Endothelial cell of umbilical vein (primary cell): ENCODE data around the gene TMEM87B. TPM values are rescaled to one million over a fixed set of nuclear protein-coding genes. Genes with fewer than 3 reads are reported as not detected.

ENCODE experiments used
- BruUV-seq: library from RNA; stranded (reverse); fragments of 400-500 nt; replicated peaks from 2 replicates; lab custom pipeline; 2021; lab: Mats Ljungman, UMichigan
- CTCF ChIA-PET: fragments of 300-600, 350-600 bp; sonication (Branson Sonifier 250); formaldehyde crosslinking; loops from one replicate; lab custom pipeline; 2021; ENCODE audit warnings: antibody characterized with exemption, inconsistent platforms; lab: Charles Lee
- POLR2A ChIA-PET: fragments of 300-600, 350-600 bp; sonication (Branson Sonifier 250); formaldehyde crosslinking; loops from one replicate; lab custom pipeline; 2021; ENCODE audit warnings: antibody characterized with exemption, inconsistent platforms; lab: Charles Lee
- DNase-seq: peaks from one replicate; pipeline ENCODE4 v3.0.0-alpha.2; 2011; ENCODE audit warnings: low read depth, low spot score
- FAIRE-seq: peaks from 2 replicates; lab custom pipeline; 2011; peaks lifted over from hg19 to GRCh38; lab: Jason Lieb, UNC
- H2AFZ ChIP-seq: 2 replicates; pipeline ENCODE4 v1.6.0; 2012; ENCODE audit warnings: low read depth, low read length, control low read depth, inconsistent platforms
- H3K27ac ChIP-seq: 2 replicates; pipeline ENCODE4 v1.5.1; 2011; ENCODE audit warnings: low read depth, mild to moderate bottlenecking, control low read depth, low read length, moderate library complexity; ENCODE audit not compliant: insufficient read depth
- H3K27me3 ChIP-seq, 2 experiments: 2 replicates each; pipeline versions ENCODE4 v1.6.0 to v1.6.1; 2011; ENCODE audit warnings: low read length in 2 of 2, mixed read lengths in 1 of 2; ENCODE audit not compliant: control insufficient read depth in 2 of 2, insufficient read depth in 2 of 2
- H3K36me3 ChIP-seq, 2 experiments: 2 replicates in 1 of 2; 3 replicates in 1 of 2; pipeline ENCODE4 v1.5.1; 2011; ENCODE audit warnings: low read length in 2 of 2, mild to moderate bottlenecking in 1 of 2, moderate library complexity in 1 of 2; ENCODE audit not compliant: control insufficient read depth in 2 of 2, insufficient read depth in 2 of 2; ENCODE audit errors: extremely low read depth in 1 of 2
- H3K4me1 ChIP-seq: 3 replicates; pipeline ENCODE4 v1.5.1; 2011; ENCODE audit warnings: mild to moderate bottlenecking, low read length; ENCODE audit not compliant: control insufficient read depth, insufficient read depth; ENCODE audit errors: extremely low read depth
- H3K4me2 ChIP-seq: 2 replicates; pipeline ENCODE4 v1.6.1; 2011; ENCODE audit warnings: low read length, control low read depth, mixed read lengths; ENCODE audit not compliant: insufficient read depth
- H3K4me3 ChIP-seq, 3 experiments: fragments of 200-600 bp in 1 of 3; sonication (generic), shearing (Covaris generic) in 1 of 3; replicated peaks in 1 of 3; 2 replicates each; pipeline ENCODE4 v1.5.1; 2011 to 2016; ENCODE audit warnings: control low read depth in 3 of 3, low read length in 3 of 3, mild to moderate bottlenecking in 2 of 3, inconsistent platforms in 1 of 3, low read depth in 1 of 3, moderate library complexity in 1 of 3; ENCODE audit not compliant: insufficient read depth in 1 of 3
- H3K79me2 ChIP-seq: 2 replicates; pipeline ENCODE4 v1.6.0; 2012; ENCODE audit warnings: low read length, inconsistent platforms; ENCODE audit not compliant: control insufficient read depth, insufficient read depth
- H3K9ac ChIP-seq: replicated peaks from 2 replicates; pipeline ENCODE3; 2011; ENCODE audit warnings: low read length, control low read depth; ENCODE audit not compliant: insufficient read depth; ENCODE audit errors: extremely low read depth
- H3K9me1 ChIP-seq: replicated peaks from 3 replicates; pipeline ENCODE4 v1.6.0; 2011; ENCODE audit warnings: mild to moderate bottlenecking, low read length; ENCODE audit not compliant: control insufficient read depth, insufficient read depth; ENCODE audit errors: extremely low read depth
- H3K9me3 ChIP-seq: replicated peaks from 2 replicates; pipeline ENCODE4 v1.5.1; 2012; ENCODE audit warnings: low read length, inconsistent platforms; ENCODE audit not compliant: control insufficient read depth, insufficient read depth
- H4K20me1 ChIP-seq: replicated peaks from 2 replicates; pipeline ENCODE3; 2011; ENCODE audit warnings: mild to moderate bottlenecking, low read length; ENCODE audit not compliant: control insufficient read depth, insufficient read depth; ENCODE audit errors: extremely low read depth
- CTCF ChIP-seq, 2 donors: IDR thresholded peaks; 1 replicate in 1 of 2; 2 replicates in 1 of 2; pipeline ENCODE4 v1.5.1; 2011; ENCODE audit warnings: low read length in 2 of 2, mild to moderate bottlenecking in 2 of 2, moderate library complexity in 2 of 2, control low read depth in 1 of 2, inconsistent platforms in 1 of 2, low read depth in 1 of 2; ENCODE audit not compliant: insufficient read depth in 1 of 2; ENCODE audit errors: extremely low read depth in 1 of 2
- EZH2 ChIP-seq: IDR thresholded peaks from 2 replicates; pipeline ENCODE4 v1.6.1; 2012; ENCODE audit warnings: borderline replicate concordance, low read depth, mild to moderate bottlenecking, moderate library complexity, low read length, inconsistent platforms; ENCODE audit not compliant: severe bottlenecking
- FOS ChIP-seq: IDR thresholded peaks from 2 replicates; pipeline ENCODE4 v1.6.1; 2011; ENCODE audit warnings: mild to moderate bottlenecking, low read length, moderate library complexity, borderline replicate concordance; ENCODE audit not compliant: insufficient read depth
- GATA2 ChIP-seq: IDR thresholded peaks from 2 replicates; pipeline ENCODE4 v1.7.0; 2011; ENCODE audit warnings: low read depth, mild to moderate bottlenecking, moderate library complexity, mixed read lengths, low read length; ENCODE audit not compliant: insufficient read length, insufficient read depth
- MAX ChIP-seq: IDR thresholded peaks from 2 replicates; pipeline ENCODE4 v1.6.1; 2011; ENCODE audit not compliant: insufficient read depth, insufficient read length
- MYC ChIP-seq: IDR thresholded peaks from one replicate; pipeline ENCODE4 v1.6.1; 2011; ENCODE audit warnings: mild to moderate bottlenecking, low read depth, low read length
- POLR2A ChIP-seq: IDR thresholded peaks from 2 replicates; pipeline ENCODE4 v1.6.1; 2012; ENCODE audit warnings: low read depth, mild to moderate bottlenecking, control low read depth, low read length
- POLR2AphosphoS5 ChIP-seq: IDR thresholded peaks from 2 replicates; pipeline ENCODE4 v1.6.1; 2012; ENCODE audit warnings: low read depth, mild to moderate bottlenecking, control low read depth, low read length, moderate library complexity; ENCODE audit not compliant: insufficient read depth
- dilution Hi-C: fragments of 300-500 bp; cut with MboI; formaldehyde crosslinking; loops from one replicate; pipeline ENCODE4 v1.15.0; 2019; ENCODE audit warnings: low sequenced_read_pairs; ENCODE audit not compliant: extremely low pct_ligation_motif_present
- intact Hi-C: fragments of 100-400 bp; cut with micrococcal nuclease; formaldehyde crosslinking; loops from one replicate; pipeline ENCODE4 v1.10.0; 2022
- polyA plus RNA-seq, 4 experiments: library from polyadenylated mRNA; depleted of rRNA in 3 of 4; stranded (reverse) in 3 of 4; unstranded in 1 of 4; fragments of >200 nt; gene quantifications; 2 replicates each; pipeline versions ENCODE4 v1.2.1 to v1.2.3, GENCODE V29; 2011 to 2012; ENCODE audit warnings: missing spikeins in 1 of 4
- total RNA-seq: library from RNA; stranded (reverse); gene quantifications from 2 replicates; pipeline ENCODE4 v1.2.3, GENCODE V29; 2021

TMEM87B gene
- total and polyA plus RNA-seq, 2 donors (not counting 3 experiments of a cell fraction or from before 2014, with no cell fraction given), result 17.6 to 21.5 TPM

DNA sequence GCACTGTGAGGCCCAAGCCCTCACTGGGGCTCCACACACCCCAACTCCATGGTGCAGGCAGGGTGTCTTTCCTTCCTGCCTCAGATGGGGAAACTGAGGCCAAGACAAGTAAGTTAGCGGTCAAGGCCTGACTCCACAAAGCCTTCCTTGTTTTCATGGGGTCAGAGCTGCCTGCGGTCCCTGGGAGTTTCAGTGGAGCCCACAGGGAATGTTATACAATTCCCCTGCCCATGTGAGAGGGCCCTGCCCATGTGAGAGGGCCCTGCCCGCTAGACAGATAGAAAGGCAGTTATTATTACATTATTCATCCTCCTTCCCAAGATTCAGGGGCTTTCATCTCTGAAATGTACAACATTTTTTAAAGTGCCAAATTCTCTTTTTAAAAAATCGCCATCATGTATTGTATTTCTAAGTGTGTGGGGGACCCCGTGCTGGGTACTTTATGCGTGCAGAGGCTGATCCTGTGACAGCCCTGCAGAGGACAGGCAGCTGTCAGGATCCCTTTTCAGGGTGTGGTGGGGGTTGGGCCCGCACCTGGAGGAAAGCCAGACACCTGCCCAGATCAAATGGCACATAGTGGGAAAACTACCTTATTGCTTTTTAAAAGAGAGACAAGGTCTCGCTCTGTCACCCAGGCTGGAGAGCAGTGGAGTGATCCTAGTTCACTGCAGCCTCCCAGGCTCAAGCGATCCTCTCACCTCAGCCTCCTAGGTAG lies 106.5 kb downstream of the TMEM87B start:
- no peak overlapping the region for H3K9ac ChIP-seq
- no peak overlapping the region for H3K4me2 ChIP-seq
- H3K4me3 ChIP-seq, result no peak overlapping the region
- no peak for TF ChIP-seq POLR2AphosphoS5
- no peak for TF ChIP-seq MAX
- TF ChIP-seq FOS, result no peak
- no peak for TF ChIP-seq POLR2A
- peaks cover 0 to 2% of the 10 kb centered on the region in 2 experiments for H3K27me3 ChIP-seq
- H3K4me1 ChIP-seq, result no peaks in the 10 kb centered on the region
- CTCF ChIA-PET, result no interaction called here
- no peaks in the 10 kb centered on the region for H4K20me1 ChIP-seq
- no peaks in the 10 kb centered on the region for H3K9me1 ChIP-seq
- no peaks in the 10 kb centered on the region for H3K36me3 ChIP-seq
- no peaks in the 10 kb centered on the region for H3K9me3 ChIP-seq
- H3K27ac ChIP-seq, result no peak overlapping the region
- intact Hi-C loops, result no loop called here
- FAIRE-seq (no peak), DNase-seq (no peak)
- H2AFZ ChIP-seq, result no peak overlapping the region
- POLR2A ChIA-PET, result no interaction called here
- no TSS peak for BruUV-seq
- no peaks in the 10 kb centered on the region for H3K79me2 ChIP-seq
- dilution Hi-C loops, result no loop called here

DNA sequence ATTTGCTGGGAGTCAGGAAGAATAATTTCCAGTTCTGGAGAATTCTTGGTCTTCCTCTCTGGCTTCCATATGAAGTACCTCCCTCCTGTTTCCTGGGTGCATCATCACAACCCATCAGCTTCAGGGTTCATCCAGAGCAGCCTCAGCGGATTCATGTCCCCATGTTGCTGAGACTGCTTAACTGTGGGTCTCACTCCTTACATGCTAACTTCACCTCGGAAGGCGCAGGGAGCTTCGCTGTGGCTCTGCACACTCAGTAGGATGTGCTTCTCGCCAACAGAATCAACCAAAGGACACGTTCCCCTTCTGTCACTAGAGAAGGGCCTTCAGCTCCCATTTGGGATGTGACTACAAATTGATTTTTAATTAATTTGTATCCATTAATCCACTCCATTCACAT lies 107.3 kb downstream of the TMEM87B start:
- Histone ChIP-seq H3K4me1 (no peaks in the 10 kb centered on the region), H3K27me3 (peaks cover 0 to 2% of the 10 kb centered on the region in 2 experiments), H2AFZ (no peak overlapping the region), H3K9me1 (no peaks in the 10 kb centered on the region), H3K36me3 (no peaks in the 10 kb centered on the region), H3K4me3 (no peak overlapping the region), H4K20me1 (no peaks in the 10 kb centered on the region), H3K27ac (no peak overlapping the region), H3K79me2 (no peaks in the 10 kb centered on the region), H3K4me2 (no peak overlapping the region), H3K9me3 (no peaks in the 10 kb centered on the region), H3K9ac (no peak overlapping the region)
- no TSS peak for BruUV-seq
- TF ChIP-seq CTCF (IDR thresholded peaks at IDR 0.05; ENCODE audit: extremely low read depth in 1 of 2, insufficient read depth in 1 of 2, low read depth in 1 of 2, low read length in 2 of 2) (no peak), EZH2 (no peak), GATA2 (no peak), FOS (no peak), MYC (no peak)
- intact Hi-C loops, result no loop called here
- dilution Hi-C loops, result no loop called here
- ChIA-PET CTCF (interaction anchor here (0.9 kb wide), 1 partner anchor 306 kb away, joined by 3 read pairs; no protein-coding TSS in a partner anchor), POLR2A (no interaction called here)
- FAIRE-seq (no peak), DNase-seq (no peak)
